Measurements from ENCODE around the gene ENAM.

ENAM gene, protein sequence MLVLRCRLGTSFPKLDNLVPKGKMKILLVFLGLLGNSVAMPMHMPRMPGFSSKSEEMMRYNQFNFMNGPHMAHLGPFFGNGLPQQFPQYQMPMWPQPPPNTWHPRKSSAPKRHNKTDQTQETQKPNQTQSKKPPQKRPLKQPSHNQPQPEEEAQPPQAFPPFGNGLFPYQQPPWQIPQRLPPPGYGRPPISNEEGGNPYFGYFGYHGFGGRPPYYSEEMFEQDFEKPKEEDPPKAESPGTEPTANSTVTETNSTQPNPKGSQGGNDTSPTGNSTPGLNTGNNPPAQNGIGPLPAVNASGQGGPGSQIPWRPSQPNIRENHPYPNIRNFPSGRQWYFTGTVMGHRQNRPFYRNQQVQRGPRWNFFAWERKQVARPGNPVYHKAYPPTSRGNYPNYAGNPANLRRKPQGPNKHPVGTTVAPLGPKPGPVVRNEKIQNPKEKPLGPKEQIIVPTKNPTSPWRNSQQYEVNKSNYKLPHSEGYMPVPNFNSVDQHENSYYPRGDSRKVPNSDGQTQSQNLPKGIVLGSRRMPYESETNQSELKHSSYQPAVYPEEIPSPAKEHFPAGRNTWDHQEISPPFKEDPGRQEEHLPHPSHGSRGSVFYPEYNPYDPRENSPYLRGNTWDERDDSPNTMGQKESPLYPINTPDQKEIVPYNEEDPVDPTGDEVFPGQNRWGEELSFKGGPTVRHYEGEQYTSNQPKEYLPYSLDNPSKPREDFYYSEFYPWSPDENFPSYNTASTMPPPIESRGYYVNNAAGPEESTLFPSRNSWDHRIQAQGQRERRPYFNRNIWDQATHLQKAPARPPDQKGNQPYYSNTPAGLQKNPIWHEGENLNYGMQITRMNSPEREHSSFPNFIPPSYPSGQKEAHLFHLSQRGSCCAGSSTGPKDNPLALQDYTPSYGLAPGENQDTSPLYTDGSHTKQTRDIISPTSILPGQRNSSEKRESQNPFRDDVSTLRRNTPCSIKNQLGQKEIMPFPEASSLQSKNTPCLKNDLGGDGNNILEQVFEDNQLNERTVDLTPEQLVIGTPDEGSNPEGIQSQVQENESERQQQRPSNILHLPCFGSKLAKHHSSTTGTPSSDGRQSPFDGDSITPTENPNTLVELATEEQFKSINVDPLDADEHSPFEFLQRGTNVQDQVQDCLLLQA

DNA sequence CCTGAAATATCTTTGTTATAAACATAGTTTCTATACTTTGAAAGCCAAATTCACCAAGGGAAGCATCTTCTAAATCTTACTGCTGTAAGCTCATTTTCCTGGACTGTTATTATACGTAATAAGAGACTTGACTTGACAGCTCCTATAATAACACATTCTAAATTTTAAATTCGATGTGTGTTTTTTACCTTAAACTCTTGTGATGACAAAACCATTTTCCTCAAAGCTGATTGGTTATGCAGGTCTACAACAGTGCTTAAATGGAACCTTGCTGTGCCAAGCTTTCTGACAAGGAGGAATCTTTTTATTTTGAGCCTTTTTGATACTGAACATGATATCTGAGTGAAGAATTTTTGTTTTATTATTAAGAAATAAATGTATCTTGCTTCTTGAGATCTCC lies at the start of gene ENAM:
ENAM (plus strand) TSS at position 301 of the 400 bp plus-strand sequence. CDS start 757 bp downstream, outside the sequence.
- DNase-seq: no peak

DNA sequence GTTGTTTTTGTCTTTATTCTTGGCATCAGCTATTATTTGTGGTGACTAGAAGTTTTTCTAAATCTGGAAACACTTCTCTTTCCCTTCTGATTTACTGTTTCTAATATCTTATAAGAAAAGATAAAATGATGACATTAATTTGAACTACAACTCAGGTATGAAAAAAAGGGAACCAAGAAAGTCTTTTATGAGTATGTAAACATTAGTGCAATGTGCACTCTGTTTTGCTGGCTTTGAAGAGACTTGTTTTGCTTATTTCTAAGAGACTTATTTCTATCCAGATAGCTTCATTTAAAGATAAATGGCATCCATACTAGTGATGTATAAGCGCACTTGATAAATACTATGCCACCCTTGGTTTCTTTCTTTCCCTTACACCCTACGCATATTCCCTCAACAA lies 46.6 kb upstream of the ENAM start:
- no peak for DNase-seq

DNA sequence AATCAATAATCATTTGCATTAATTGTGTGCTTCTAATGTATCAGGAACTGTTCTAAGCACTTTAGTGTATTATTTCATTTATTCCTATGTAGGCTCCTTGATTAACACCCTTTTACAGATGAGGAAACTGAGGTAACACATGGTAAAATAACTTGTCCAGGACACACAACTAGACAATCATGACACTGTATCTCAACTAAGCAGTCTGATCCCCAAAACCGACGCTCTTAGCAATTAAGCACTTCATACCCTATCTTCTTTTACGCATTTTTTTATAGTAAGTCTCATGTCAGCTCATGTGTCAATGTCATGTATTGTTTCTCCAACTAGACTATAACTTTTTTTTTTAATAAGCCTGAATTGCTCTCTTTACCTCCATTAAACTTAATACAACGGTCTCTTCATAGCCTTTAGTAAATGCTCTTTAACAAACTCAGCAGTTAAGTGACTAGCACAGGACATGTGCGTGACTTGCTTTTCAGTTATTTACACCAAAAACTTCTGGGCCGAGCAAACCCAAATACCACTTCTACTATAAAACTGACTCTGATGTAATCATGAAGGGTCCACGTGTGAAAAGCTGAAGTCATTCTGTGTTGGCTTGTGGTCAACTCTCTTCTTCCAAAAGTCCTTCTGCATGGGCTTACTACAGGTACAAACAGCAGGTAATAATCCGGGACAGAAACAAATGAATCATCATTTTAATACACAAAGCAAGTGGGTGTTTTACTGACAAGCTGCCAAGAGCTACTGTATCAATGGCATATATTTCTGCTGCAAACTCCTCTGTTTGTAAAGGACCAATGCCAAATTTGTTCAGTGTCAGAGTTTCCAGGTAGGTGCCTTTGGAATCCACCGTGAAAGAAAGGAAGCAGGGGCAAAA lies 44.4 kb upstream of the ENAM start:
- DNase-seq: no peak

DNA sequence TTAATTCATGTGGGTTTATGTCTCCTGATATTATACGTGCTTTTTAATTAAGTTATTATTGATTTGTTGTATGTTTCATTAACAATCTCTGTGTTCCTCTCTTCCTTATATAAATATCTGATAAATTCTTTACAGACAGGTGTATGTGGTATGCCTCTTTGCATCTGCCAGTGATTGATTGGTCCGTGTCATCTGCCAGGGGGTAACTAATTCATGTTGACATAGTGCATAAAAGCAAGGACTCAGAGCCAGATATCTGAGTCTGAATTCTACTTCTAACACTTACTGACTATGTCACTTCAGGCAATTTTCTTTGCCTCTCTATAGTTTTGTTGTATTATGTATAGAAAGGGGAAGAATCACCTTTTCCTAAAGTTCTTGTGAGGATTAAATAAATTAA lies 41.7 kb upstream of the ENAM start:
- DNase-seq: no peak

DNA sequence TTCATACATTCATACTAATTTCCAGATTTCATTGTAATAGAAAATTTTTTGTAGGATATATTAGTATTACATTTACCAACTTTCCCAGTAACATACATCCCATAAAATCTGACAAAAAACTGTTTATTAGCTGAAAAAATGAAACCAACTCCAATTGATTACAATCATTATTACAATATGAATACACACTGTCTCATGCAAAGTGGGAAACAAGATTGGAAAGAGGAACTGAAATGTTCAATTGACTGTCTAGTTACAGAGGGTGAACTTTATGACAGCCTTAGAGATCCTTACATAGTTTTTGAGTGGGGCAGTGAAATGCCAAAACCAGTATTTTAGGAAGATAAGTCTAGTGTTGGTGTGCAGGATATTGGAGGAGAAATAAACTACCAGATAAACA lies 38.8 kb upstream of the ENAM start:
- no peak for DNase-seq

DNA sequence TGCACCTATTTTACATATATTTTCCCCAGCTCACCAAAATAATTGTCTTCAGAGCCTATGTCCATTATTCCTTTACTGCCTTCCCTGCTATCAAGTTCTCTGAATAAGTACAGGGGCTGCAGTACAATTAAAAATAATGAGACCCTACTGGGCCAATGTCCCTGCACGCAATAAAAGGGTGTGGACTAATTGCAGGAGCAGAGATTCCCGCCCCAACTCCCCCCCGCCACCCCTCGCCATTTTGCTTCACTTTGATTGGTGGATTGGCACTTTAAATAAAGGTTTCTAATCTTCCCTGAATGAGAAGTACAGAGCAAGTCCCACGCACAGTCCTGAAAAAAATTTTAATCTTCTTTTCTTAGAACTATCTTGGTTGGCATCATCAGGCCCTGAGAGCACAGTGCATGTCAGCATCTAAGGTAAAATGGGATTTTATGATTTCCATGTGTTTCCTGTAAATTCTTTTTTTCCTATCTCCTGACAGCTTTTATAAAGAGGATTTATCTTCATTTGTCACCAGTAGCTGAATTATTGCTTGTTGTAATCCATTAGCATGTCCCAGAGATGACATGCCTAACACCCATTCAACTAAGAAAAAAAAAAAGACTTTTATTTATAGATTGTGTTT lies 36.5 kb upstream of the ENAM start, which contains the start of gene AMBN:
AMBN (plus strand) TSS at position 302 of the 628 bp plus-strand sequence; CDS start at position 405, 103 bp downstream.
- DNase-seq: no peak

DNA sequence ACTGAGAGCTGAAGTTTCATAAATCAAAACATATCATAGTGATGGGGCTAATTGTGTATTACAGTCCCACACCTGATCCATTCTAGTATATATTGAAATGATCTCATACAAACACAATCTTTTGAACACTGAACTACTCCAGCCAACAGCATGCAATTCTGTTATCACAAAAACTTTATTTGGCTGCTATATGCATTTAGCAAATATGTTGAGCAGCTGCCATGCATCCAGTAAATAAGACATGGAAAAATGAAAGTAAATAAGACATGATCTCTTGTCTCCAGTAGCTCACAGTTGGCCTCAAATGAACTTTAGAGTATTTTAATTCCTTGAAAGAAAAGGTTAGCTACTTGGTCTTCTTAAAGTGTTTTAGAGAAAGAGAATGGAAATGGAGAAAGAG lies 34.3 kb upstream of the ENAM start:
- no peak for DNase-seq

DNA sequence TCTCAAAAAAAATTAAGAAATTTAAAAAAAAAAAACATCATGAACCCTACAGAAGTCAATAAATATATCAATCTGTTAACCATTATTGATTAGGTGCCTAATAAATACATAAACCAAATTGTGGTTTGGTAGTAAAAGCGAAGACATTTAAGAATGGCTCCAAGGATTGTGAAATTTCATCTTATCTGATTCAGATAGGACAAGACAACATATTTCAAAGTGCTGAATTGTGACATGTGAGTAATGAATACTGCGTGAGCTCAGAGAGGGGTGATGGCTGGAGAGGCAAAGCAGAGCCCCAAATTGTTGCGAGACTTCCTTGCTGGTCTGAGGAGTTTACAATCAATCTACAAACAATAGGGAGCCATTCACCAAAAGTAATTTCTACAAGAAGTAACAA lies 28.2 kb upstream of the ENAM start:
- DNase-seq: no peak

DNA sequence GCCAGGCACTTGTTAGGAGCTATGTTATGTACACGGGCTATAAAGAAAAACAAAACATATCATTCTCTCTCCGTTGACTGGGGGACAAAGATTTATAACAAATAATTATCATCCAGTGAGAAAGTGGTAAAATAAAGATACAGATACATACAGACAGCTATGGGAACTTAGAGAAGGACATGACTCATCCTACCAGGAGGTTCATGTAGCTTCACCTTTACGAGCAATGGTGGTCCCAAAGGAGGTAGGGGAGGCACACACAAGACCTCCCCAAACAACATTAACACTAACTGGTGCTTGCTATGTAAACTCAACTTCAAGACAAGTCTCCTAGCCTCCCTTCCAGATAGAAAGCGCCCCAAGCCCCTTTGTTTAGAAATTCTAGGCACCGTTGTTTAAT lies 27.6 kb upstream of the ENAM start:
- no peak for DNase-seq

DNA sequence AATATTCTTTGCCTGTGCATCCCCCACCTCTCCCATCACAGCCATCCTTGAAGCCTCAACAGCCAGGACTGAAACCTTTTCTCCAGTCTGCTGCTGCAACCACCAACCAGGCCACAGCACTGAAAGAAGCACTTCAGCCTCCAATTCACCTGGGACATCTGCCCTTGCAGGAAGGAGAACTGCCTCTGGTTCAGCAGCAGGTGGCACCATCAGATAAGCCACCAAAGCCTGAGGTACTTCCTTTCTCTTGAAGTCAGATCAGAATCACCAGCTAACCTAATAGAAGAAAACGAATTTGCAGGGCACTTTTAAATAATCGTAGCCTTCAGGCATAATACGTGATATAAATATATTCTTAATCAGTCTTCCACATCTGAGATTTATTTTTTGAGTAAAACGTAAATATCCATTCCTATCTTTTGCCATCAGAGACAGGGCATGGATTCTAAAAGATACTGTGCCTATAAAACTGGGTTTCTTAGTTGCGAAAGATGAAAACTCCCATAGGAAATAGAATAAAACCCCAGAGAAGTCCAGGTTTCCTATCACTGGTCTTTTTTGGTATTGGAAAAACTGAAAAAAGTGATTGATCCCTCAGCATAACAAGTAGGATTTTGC lies 27.0 kb upstream of the ENAM start:
- peak; percentile 48 to 63 for DNase-seq

DNA sequence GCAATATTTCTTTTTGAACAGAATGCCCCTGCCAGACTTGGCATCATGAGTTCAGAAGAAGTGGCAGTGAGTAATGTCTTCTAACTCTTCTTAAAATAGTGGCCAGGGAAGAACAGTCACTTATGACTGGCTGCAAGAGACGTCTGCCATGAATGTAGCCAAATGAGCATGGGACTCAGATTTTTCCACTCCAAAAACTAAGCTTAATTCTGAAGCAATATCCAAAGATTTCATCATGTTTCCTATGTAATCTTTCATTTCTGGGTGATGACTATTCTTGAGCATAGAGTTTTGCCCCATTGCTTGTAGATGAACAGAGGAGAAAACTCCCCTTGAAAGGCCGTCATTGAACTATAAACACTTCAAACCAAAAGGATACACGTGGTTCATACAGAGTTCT lies 24.7 kb upstream of the ENAM start:
- no peak for DNase-seq

DNA sequence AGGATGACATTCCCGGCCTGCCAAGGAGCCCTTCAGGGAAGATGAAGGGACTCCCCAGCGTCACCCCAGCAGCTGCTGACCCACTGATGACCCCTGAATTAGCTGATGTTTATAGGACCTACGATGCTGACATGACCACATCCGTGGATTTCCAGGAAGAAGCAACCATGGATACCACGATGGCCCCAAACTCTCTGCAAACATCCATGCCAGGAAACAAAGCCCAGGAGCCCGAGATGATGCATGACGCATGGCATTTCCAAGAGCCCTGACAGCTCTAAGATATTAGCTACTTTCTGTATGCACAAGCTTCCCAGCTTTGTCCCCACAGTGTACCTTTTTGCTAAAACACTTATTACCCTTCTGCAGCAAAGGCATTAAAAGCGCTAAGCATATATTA lies 22.1 kb upstream of the ENAM start:
- DNase-seq: no peak

DNA sequence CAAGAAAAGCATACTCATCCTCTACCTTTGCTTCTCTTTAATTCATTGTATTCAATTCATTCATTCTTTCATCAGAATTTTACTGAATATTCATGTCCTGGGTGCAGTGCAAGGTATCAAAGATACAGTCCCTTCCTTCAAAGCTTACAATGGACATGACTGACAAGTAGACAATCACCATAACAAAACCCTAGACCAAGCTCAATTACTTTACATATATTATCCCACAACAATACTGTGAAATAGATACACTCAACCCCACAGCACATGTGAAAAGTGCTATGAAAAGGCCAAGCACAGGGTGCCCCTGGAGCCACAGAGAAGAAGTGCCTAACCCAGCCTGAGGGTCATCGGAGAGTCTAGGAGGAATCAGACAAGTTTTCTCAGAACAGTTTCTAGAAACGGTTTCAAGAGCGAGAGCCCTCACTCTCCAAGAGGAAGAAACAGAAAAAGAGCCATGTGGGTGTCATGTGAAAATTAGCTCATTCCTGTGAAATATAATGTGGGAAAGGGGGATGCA lies 21.1 kb upstream of the ENAM start:
- no peak for DNase-seq

DNA sequence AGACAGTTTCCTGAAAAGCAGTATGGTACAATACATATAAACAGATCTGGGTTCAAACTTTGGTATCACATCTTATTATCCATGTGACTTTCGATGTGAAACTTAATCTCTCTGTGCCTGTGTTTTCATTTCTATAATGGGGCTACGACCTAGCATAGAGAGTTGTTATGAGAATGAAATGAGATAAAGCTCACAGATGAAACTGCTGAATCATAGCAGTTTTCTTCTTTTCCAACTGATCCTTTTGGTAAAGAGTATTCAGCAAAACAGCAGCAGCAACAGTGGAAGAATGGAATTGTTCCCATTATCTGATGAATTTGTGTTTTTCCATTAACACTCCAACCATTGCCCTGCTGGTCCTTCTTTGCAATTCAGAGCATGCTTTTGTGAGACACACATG lies 20.2 kb upstream of the ENAM start:
- no peak for DNase-seq

DNA sequence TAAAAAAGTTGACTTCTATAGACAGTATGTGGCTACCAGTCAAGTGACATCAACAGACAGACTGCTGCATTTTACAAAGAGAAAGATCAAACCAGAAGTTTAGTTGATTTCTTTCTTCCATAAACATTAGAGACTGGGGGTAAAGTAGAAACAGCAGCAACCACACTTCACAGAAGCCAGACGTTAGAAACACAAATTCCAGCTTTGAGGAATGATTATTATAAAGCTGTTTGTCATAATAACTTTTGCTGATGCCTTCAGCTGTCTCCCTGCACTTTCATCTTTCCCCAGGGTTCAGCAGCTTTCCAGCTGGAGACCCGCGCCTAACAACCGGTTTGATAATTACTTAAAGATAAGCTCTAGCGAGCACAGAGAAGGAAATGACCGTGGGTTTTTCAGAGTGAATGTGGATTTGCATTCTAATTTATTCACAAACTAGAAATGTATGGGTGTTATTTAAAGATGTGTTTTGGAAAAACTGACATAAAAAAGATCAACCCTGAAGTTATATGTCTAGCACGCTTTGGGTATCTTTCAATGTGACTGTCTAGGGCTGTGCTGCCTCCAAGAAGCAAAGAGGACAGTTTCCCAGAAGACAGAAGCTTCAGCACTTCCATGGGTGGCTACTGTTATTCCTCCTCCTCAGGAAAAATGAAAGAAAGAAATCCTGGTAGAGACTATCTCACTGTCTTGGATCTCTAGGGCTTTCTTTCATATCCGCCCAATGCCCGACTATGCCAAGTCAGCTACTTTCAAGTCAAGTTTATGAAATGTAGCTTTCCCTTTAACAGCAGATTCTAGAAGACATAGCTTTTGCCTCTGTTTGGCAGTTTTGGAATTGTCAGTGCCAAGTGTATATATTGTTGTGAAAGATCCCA lies 15.0 kb upstream of the ENAM start:
- no peak for DNase-seq

DNA sequence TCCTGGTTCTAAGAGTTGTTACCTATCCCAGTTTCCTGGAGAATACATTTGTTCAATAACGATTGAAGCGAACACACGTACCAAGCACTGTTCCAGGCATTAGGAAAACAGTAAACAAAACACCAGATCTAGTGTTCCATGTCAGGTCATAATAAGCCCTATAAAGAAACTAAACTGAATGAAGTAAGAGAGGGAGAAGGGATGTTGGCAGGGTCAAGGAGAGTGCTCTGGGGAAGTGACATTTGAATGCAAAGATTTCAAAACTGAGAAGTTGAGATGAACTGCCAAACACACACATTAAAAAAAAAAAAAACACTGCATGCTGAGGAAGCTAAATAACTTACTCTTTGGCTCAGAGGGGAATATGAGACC lies 14.4 kb upstream of the ENAM start:
- no peak for DNase-seq

DNA sequence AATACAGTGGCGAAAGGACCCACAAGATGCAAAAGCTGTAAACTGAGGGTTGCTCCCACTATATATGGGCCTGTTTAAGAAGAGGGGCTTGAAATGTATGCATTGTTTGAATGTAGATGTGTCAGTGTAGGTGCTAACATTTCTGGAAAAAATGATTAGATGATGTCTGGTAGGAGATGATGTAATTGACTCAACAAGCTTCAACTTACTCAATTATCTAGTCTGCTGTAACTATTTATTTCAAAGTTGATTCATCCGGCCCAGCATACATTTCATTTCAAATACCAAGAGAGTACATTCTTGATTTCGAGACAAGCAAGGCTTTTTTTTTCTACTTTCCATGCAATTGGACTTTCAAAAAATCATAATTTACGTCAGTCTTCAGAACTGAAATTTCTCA lies 9.3 kb upstream of the ENAM start:
- DNase-seq: no peak

DNA sequence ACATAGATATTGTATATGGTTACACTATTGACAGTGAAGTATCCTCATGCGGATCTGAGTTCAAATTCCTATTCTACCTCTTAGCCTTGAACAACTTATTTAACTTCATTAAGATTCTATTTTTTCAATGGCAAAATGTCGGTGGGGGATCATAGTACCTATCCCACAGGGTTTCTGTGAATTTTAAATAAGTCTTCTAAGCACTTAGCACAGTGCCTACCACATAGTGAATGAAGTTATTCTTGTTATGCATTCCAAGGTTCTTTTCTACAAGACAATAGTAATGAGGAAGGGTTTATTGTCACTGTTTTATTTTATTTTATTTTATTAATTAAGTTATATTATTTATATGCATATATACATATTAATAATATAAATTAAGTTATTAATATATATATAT lies 8.8 kb upstream of the ENAM start:
- DNase-seq: no peak

DNA sequence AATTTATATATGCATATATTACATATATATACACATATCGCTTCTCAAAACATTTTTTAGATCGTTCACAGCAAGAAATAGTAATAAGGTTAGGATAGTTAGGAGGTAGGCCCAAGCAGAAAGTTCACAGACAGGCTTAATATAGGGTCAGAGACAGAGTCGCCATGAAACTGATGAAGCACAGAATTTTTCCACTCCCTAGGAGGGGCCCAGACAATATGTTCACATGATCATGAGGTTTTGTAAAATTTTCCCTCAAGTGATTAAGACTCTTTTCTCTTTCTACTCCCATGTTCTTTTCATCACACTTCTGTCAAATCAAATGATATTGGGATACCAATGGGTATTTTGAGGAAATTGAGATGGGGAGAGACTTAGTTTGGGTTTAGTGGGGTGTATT lies 5.2 kb upstream of the ENAM start:
- no peak for DNase-seq

DNA sequence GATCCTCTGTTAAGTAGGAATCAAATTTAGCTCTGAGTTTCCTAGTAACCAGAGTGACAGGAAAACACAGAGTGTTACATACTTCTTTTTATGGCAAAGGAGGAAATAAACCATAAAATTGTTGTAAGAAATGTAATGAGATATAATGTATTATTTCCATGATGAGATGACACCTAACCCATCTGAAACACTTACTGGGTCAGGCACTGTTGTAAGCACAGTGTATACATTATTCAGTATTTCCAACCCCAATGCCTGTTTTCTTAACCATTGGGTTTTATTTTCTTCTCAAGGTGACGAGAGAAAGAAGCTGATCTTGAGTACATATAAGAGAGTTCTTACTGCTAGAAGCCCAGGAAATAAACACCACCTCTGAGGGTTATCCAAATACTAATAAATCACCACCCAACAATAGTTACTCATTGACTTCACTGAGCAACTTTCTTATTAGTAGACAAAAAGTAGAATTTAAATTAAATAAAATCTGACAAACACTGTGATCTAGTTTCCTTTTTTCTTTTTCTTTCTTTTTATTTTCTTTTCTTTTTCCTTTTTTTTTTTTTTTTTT lies 4.2 kb upstream of the ENAM start:
- DNase-seq: no peak

Measured in activated CD4-positive, alpha-beta T cell treated with anti-CD3 and anti-CD28 coated beads, Interleukin-2, amount 50 U/mL, for 48 hours (primary cell).